Hepatocyte (in vitro differentiated cells): ENCODE data around the gene GJC1.

Experiments
- EZH2 ChIP-seq: fragments of 200-600 bp; sonication (generic); IDR thresholded peaks from 2 replicates; pipeline ENCODE4 v1.6.1; 2016; ENCODE audit warnings: antibody characterized with exemption, mild to moderate bottlenecking, borderline replicate concordance
- EZH2phosphoT487 ChIP-seq: fragments of 200-600 bp; sonication (generic); IDR thresholded peaks from one replicate; pipeline ENCODE4 v1.6.1; 2018; ENCODE audit warnings: antibody characterized with exemption, mild to moderate bottlenecking, low read depth, moderate library complexity; ENCODE audit not compliant: unreplicated experiment, severe bottlenecking
- TF ChIP-seq, protein P1 (sequence below): fragments of 200-600 bp; sonication (generic); IDR thresholded peaks from 2 replicates; pipeline ENCODE4 v1.5.1; 2016; ENCODE audit warnings: antibody characterized with exemption, mild to moderate bottlenecking; ENCODE audit not compliant: poor library complexity

DNA sequence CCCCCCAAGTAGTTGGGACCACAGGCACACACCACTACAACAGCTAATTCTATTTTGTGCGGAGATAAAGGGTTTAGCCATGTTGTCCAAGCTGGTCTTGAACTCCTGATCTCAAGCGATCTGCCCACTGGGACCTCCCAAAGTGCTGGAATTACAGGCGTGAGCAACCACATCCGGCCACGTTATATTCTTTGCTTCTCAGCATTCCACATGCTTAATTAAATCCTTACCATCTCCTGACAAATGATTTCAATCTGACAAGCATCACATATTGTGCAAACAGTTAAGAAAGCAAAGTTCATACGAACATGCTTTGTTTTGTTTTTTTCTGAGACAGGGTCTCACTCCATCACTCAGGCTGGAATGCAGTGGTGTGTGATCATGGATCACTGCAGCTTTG, 35.8 kb upstream of the GJC1 start:
- TF ChIP-seq, protein P1, sequence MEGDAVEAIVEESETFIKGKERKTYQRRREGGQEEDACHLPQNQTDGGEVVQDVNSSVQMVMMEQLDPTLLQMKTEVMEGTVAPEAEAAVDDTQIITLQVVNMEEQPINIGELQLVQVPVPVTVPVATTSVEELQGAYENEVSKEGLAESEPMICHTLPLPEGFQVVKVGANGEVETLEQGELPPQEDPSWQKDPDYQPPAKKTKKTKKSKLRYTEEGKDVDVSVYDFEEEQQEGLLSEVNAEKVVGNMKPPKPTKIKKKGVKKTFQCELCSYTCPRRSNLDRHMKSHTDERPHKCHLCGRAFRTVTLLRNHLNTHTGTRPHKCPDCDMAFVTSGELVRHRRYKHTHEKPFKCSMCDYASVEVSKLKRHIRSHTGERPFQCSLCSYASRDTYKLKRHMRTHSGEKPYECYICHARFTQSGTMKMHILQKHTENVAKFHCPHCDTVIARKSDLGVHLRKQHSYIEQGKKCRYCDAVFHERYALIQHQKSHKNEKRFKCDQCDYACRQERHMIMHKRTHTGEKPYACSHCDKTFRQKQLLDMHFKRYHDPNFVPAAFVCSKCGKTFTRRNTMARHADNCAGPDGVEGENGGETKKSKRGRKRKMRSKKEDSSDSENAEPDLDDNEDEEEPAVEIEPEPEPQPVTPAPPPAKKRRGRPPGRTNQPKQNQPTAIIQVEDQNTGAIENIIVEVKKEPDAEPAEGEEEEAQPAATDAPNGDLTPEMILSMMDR: no peak
- no peak for TF ChIP-seq EZH2
- TF ChIP-seq EZH2phosphoT487: no peak
